ENCODE data around the gene INTS12.

GRCh38 chr4:105753361-105753760 is 44.9 kb upstream of the INTS12 start:
- TF ChIP-seq SKIL (IDR thresholded peaks at IDR 0.05; ENCODE audit: low read depth, poor library complexity, severe bottlenecking) (no peak), CTCF (IDR thresholded peaks at IDR 0.05 in 2 of 3, conservative IDR thresholded peaks at IDR 0.05 in 1 of 3; ENCODE audit: control insufficient read depth in 2 of 3, extremely low read depth in 1 of 3, insufficient read depth in 1 of 3, low read depth in 3 of 3, low read length in 3 of 3) (no peak), ATF2 (IDR thresholded peaks at IDR 0.05; ENCODE audit: low read length) (no peak), JUND (IDR thresholded peaks at IDR 0.05; ENCODE audit: low read depth, low read length) (no peak), EP300 (IDR thresholded peaks at IDR 0.05; ENCODE audit: borderline replicate concordance in 1 of 2, control insufficient read depth in 1 of 2, low read depth in 2 of 2, low read length in 2 of 2) (no peak), POLR2A (IDR thresholded peaks at IDR 0.05; ENCODE audit: low read depth, low read length) (no peak), POLR2AphosphoS2 (IDR thresholded peaks at IDR 0.05; ENCODE audit: low read depth, low read length) (no peak), ZNF274 (IDR thresholded peaks at IDR 0.05; ENCODE audit: insufficient read depth, insufficient read length) (no peak), BCLAF1 (IDR thresholded peaks at IDR 0.05) (no peak), IKZF1 (conservative IDR thresholded peaks at IDR 0.05) (no peak), ETV6 (conservative IDR thresholded peaks at IDR 0.05 in 1 of 2, IDR thresholded peaks at IDR 0.05 in 1 of 2; ENCODE audit: borderline replicate concordance in 1 of 2, low read depth in 1 of 2) (no peak)
